ENCODE measurements around the gene GRIFIN. TPM values are rescaled to one million over a fixed set of nuclear protein-coding genes. Genes with fewer than 3 reads are reported as not detected.

Gene GRIFIN
- total and polyA plus RNA-seq, 3 donors from 2014 or later: not detected

- no peak for DNase-seq
- Histone ChIP-seq H3K4me1 (peaks cover 23% of the 10 kb centered on the region), H3K27me3 (no peaks in the 10 kb centered on the region), H3K4me3 (no peak overlapping the region), H3K36me3 (ENCODE audit: low read depth, missing control alignments) (no peaks in the 10 kb centered on the region), H3K27ac (no peak overlapping the region), H3K9me3 (no peaks in the 10 kb centered on the region)
- intact Hi-C loops (cut with DNase I; ENCODE audit: low total_unique reads): no loop called here
- no peak for TF ChIP-seq POLR2A (IDR thresholded peaks at IDR 0.05)
- no peak for TF ChIP-seq CTCF (IDR thresholded peaks at IDR 0.05)
- WGBS, 2 donors: 85 to 90% methylated on average over 8 to 10 of the region's 10 CpGs
These were observed 6.7 kb upstream of the GRIFIN start for GRCh38 chr7:2482725-2483451.

GRCh38 chr7:2481195-2481594 is 5.0 kb upstream of the GRIFIN start:
- no peaks in the 10 kb centered on the region for H3K27me3 ChIP-seq

GRCh38 chr7:2480070-2480408 is 3.8 kb upstream of the GRIFIN start:
- Histone ChIP-seq H3K4me1 (peaks cover 19% of the 10 kb centered on the region), H3K9me3 (no peaks in the 10 kb centered on the region), H3K4me3 (no peak overlapping the region), H3K27me3 (no peaks in the 10 kb centered on the region), H3K27ac (no peak overlapping the region), H3K36me3 (ENCODE audit: low read depth, missing control alignments) (no peaks in the 10 kb centered on the region)
- DNase-seq: no peak
- 37 to 53% methylated on average over 8 to 21 of the region's 21 CpGs for WGBS, 2 donors
- intact Hi-C loops (cut with DNase I; ENCODE audit: low total_unique reads): no loop called here
- TF ChIP-seq POLR2A (IDR thresholded peaks at IDR 0.05) (no peak), CTCF (IDR thresholded peaks at IDR 0.05) (no peak)

More at GRCh38 chr7:2481195-2481594, 5.0 kb upstream of the GRIFIN start:
- intact Hi-C loops (cut with DNase I; ENCODE audit: low total_unique reads): no loop called here
- no peak overlapping the region for H3K27ac ChIP-seq
- H3K4me1 ChIP-seq: peaks cover 19% of the 10 kb centered on the region
- H3K4me3 ChIP-seq: no peak overlapping the region
- 90 to 95% methylated on average over 4 of the region's 4 CpGs for WGBS, 2 donors
- no peaks in the 10 kb centered on the region for H3K9me3 ChIP-seq
- H3K36me3 ChIP-seq (ENCODE audit: low read depth, missing control alignments): no peaks in the 10 kb centered on the region
- TF ChIP-seq POLR2A (IDR thresholded peaks at IDR 0.05): no peak
- no peak for TF ChIP-seq CTCF (IDR thresholded peaks at IDR 0.05)
- no peak for DNase-seq

GRCh38 chr7:2479276-2480069 is 3.3 kb upstream of the GRIFIN start:
- Histone ChIP-seq H3K36me3 (ENCODE audit: low read depth, missing control alignments) (no peaks in the 10 kb centered on the region), H3K27ac (no peak overlapping the region), H3K27me3 (no peaks in the 10 kb centered on the region), H3K9me3 (no peaks in the 10 kb centered on the region), H3K4me3 (no peak overlapping the region), H3K4me1 (peaks cover 19% of the 10 kb centered on the region)
- DNase-seq: no peak
- WGBS, 2 donors: 69 to 74% methylated on average over 10 to 16 of the region's 16 CpGs
- intact Hi-C loops (cut with DNase I; ENCODE audit: low total_unique reads): loop anchor here (10.0 kb wide), 1 partner anchor 75 kb away; the partner anchor contains the start of genes BRAT1 and IQCE
- TF ChIP-seq POLR2A (IDR thresholded peaks at IDR 0.05): no peak
- no peak for TF ChIP-seq CTCF (IDR thresholded peaks at IDR 0.05)

Measured in testis (tissue), 3 donors.